ENCODE measurements around the gene FGFR2.

Gene FGFR2

DNA sequence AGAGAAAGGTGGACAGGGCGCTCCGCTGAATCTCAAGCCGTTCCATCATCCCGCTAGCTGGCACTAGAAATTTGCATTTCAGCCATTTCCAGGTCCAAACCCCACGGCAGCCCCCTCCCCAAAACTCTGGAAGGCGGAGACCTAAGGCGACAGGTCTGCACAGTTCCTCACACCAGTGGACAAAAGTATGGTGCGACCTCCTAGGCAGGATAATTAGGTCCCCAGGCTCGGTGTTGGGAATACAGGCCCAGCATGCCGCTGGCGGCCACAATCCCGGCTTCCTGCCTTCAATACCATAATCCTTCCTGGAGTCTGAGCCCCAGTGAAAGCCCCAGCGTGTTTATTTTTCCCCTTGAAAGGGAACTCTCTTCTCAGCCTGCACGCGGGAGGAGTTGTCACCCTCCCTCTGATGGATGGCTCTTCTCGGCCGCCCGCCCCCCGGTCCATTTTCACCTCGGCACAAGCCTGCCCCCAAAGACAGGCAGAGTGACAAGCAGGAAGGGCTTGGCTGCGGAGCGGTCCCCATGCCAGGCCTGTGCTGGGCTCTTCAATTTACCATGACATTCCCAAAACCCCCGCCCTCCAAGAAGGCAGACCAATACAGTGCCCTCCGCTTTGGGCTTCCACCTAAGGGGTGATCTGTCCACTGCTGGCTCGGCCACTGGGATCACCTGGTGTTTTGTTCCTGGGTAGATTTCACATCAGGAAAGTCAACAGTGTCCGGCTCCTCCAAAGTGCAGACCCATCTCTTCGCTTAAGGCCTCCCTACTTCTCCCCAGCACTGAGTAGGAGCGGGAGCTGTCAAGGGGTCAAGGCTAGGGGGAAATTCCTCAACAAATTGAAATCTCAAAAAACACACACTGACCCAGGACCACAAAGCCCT is 2.2 kb downstream of the FGFR2 start:
- DNase-seq: no peak
- no peak overlapping the region for H3K27ac ChIP-seq
- peaks cover 26% of the 10 kb centered on the region for H3K27me3 ChIP-seq (replicated peaks)
- no peak overlapping the region for H3K4me3 ChIP-seq (ENCODE audit: low read depth, low read length)
- H3K36me3 ChIP-seq (replicated peaks): no peaks in the 10 kb centered on the region
- in situ Hi-C loops (cut with HindIII; ENCODE audit: low pct_ligation_motif_present, low sequenced_read_pairs): no loop called here
- TF ChIP-seq, protein P1, sequence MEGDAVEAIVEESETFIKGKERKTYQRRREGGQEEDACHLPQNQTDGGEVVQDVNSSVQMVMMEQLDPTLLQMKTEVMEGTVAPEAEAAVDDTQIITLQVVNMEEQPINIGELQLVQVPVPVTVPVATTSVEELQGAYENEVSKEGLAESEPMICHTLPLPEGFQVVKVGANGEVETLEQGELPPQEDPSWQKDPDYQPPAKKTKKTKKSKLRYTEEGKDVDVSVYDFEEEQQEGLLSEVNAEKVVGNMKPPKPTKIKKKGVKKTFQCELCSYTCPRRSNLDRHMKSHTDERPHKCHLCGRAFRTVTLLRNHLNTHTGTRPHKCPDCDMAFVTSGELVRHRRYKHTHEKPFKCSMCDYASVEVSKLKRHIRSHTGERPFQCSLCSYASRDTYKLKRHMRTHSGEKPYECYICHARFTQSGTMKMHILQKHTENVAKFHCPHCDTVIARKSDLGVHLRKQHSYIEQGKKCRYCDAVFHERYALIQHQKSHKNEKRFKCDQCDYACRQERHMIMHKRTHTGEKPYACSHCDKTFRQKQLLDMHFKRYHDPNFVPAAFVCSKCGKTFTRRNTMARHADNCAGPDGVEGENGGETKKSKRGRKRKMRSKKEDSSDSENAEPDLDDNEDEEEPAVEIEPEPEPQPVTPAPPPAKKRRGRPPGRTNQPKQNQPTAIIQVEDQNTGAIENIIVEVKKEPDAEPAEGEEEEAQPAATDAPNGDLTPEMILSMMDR (IDR thresholded peaks at IDR 0.05; ENCODE audit: low read depth, low read length, missing control alignments): no peak

DNA sequence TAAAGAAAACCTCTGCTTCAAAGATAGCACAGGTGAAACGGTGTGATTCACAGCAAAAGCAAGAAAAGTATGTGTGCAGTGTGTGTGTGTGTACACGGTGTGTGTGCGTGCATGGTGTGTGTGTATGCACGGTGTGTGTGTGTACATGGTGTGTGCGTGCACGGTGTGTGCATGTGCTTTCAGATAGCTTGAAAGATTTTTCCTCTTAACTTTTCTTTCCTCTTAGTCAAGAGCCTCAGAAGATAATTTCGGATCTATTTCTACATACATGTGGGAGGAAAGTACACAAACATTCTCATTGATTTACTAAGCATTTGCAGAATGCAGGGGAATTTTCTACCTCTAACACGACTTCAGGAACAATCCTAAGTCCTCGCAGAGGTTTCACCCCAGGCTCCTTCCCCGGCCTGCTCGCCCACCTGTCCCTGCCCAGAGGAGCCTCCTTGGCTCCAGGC is 2.9 kb downstream of the FGFR2 start:
- no peaks in the 10 kb centered on the region for H3K36me3 ChIP-seq (replicated peaks)
- DNase-seq: no peak
- TF ChIP-seq, protein P1 (IDR thresholded peaks at IDR 0.05; ENCODE audit: low read depth, low read length, missing control alignments): no peak
- peaks cover 26% of the 10 kb centered on the region for H3K27me3 ChIP-seq (replicated peaks)
- in situ Hi-C loops (cut with HindIII; ENCODE audit: low pct_ligation_motif_present, low sequenced_read_pairs): no loop called here
- H3K4me3 ChIP-seq (ENCODE audit: low read depth, low read length): no peak overlapping the region
- no peak overlapping the region for H3K27ac ChIP-seq

DNA sequence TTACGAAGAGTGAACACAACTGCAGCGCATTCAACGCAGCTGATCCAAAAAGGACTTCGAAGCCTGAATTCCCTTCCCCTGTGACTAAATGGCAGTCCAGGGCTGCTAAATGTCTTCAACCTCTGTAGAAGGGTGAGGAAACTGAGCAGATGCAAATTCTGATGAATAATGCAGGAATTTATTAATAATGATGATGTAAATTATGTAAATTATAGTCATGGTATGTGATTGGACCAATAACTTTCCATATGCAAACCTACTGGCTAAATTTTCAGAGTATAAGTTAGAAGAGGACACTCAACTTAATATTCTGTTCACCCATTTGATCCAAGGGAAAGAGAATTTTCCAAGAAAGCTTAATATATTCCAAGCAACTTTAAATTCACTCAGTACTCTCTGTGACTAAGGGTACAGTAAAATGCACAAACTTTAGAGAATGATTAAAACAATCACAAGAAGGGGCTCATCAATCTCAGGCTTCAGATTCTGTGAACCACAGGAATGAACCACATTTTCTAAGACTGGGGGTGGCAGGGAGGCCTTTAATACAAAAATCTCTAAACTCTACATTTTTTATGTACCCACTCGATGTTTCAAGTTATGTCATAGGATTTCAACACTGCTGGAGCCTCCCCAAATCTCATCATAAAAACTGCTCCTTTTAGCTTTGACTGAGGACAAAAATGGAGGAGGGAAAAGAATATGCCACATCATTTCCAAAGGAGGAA is 3.5 kb downstream of the FGFR2 start:
- in situ Hi-C loops (cut with HindIII; ENCODE audit: low pct_ligation_motif_present, low sequenced_read_pairs): no loop called here
- H3K36me3 ChIP-seq (replicated peaks): no peaks in the 10 kb centered on the region
- H3K27me3 ChIP-seq (replicated peaks): peaks cover 26% of the 10 kb centered on the region
- H3K27ac ChIP-seq: no peak overlapping the region
- TF ChIP-seq, protein P1 (IDR thresholded peaks at IDR 0.05; ENCODE audit: low read depth, low read length, missing control alignments): no peak
- H3K4me3 ChIP-seq (ENCODE audit: low read depth, low read length): no peak overlapping the region
- no peak for DNase-seq

DNA sequence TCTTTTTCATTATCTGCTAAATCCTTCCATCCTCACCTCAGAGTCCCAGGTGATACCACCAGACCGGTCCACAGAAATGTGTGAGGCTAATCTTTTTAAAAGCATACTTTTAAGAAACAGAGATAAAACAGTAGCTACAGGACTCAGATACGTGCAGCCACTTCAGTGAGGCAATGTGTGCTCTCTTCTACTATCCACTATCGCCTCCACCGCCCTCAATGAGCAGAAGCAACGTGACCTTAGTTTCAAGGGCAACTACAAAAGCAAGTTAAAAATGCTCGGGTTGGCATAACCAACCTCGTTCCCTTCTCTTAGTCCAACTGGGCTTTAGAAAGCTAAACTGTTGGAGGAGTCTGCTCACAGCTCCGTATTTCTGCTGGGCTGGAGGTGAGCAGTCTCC is 4.2 kb downstream of the FGFR2 start:
- Histone ChIP-seq H3K27me3 (replicated peaks) (peaks cover 26% of the 10 kb centered on the region), H3K4me3 (ENCODE audit: low read depth, low read length) (no peak overlapping the region), H3K36me3 (replicated peaks) (no peaks in the 10 kb centered on the region), H3K27ac (no peak overlapping the region)
- TF ChIP-seq, protein P1 (IDR thresholded peaks at IDR 0.05; ENCODE audit: low read depth, low read length, missing control alignments): no peak
- in situ Hi-C loops (cut with HindIII; ENCODE audit: low pct_ligation_motif_present, low sequenced_read_pairs): no loop called here
- DNase-seq: no peak

DNA sequence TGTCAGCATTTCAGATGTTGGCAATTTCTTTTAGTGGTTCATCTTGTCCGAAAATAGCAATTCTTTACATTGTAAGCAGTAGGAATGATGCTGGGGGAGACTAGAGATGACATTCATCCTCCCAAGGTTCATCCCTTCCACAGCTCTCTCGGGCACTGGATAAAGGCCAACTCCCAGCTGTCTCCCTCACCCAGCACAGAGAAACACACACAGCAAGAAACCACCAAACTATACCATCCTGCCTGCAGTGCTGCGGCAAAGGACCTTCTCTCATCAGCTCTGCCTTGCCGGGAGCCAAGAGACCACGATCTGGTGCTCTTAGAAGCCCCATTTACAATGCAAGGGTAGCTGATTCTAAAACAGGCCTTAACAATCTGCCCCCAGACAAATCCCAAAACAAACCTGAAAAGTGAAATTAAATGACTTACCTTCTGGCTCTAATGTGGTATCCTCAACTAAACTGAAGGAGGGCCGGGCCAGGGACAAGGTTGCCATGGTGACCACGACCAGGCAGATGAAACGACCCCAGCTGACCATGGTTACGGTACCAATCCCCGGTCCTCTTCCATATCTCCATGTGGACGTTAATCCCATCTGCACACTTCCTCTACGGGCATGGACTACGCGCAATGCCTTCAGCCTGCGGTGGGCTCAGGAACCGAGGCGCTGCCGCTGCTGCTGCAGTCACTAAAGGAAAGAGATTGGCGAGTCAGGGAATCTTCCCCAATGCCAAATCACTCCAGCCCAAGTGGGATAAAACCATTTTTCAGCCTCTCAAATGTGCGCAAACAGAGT is 4.8 kb downstream of the FGFR2 start:
- in situ Hi-C loops (cut with HindIII; ENCODE audit: low pct_ligation_motif_present, low sequenced_read_pairs): no loop called here
- Histone ChIP-seq H3K27ac (no peak overlapping the region), H3K4me3 (ENCODE audit: low read depth, low read length) (no peak overlapping the region), H3K36me3 (replicated peaks) (no peaks in the 10 kb centered on the region), H3K27me3 (replicated peaks) (peaks cover 23% of the 10 kb centered on the region)
- TF ChIP-seq, protein P1 (IDR thresholded peaks at IDR 0.05; ENCODE audit: low read depth, low read length, missing control alignments): no peak
- DNase-seq: no peak
